LNCaP clone FGC (cell line): ENCODE measurements around the gene KRT2.

ENCODE experiments used
- DNase-seq: peaks from one replicate; pipeline ENCODE4 v3.0.0-alpha.2; 2011; ENCODE audit warnings: low read depth
- H3K4me3 ChIP-seq: 2 replicates; pipeline ENCODE4 v1.5.1; 2011; ENCODE audit warnings: mild to moderate bottlenecking, low read depth, low read length, control low read depth
- CTCF ChIP-seq: IDR thresholded peaks from 2 replicates; pipeline ENCODE4 v1.5.1; 2012; ENCODE audit warnings: mild to moderate bottlenecking; ENCODE audit not compliant: control insufficient read depth, insufficient read depth; ENCODE audit errors: extremely low read depth

Gene KRT2

GRCh38 chr12:52602552-52602951, 49.5 kb downstream of the KRT2 start:
- TF ChIP-seq CTCF, result no peak
- no peak overlapping the region for H3K4me3 ChIP-seq
- no peak for DNase-seq

GRCh38 chr12:52601671-52602070, 50.3 kb downstream of the KRT2 start:
- TF ChIP-seq CTCF, result no peak
- H3K4me3 ChIP-seq, result no peak overlapping the region
- DNase-seq, result no peak

- no peak for TF ChIP-seq CTCF
- H3K4me3 ChIP-seq, result no peak within 1 kb of the TSS
- no peak for DNase-seq
Measured at GRCh38 chr12:52600941-52601481, 51.0 kb downstream of the KRT2 start, which contains the start of gene KRT72. Gene KRT72 (minus strand): TSS chr12:52601463. CDS start chr12:52601452, 11 bp downstream.

GRCh38 chr12:52600475-52600874, 51.5 kb downstream of the KRT2 start:
- TF ChIP-seq CTCF, result no peak
- no peak for DNase-seq
- no peak overlapping the region for H3K4me3 ChIP-seq

- no peak for DNase-seq
- H3K4me3 ChIP-seq, result no peak overlapping the region
- no peak for TF ChIP-seq CTCF
Measured at GRCh38 chr12:52600071-52600470, 51.9 kb downstream of the KRT2 start.

- DNase-seq, result no peak
- TF ChIP-seq CTCF, result no peak
- no peak overlapping the region for H3K4me3 ChIP-seq
Measured at GRCh38 chr12:52598966-52599365, 53.0 kb downstream of the KRT2 start.
